ENCODE measurements around the gene RAPGEF6. TPM values are rescaled to one million over a fixed set of nuclear protein-coding genes. Genes with fewer than 3 reads are reported as not detected.
"Not testable (repeated sequence)": the region's sequence is repeated elsewhere in the genome, so short reads cannot be mapped to it uniquely, and the experiment has no call there.

The RAPGEF6 gene
- total RNA-seq, 6 experiments from 2014 or later: 3.7 to 9.1 (median 7.6) TPM

- Histone ChIP-seq H3K4me1 (peaks cover 0 to 11% (median 0%) of the 10 kb centered on the region in 4 donors), H3K9me3 (no peaks in the 10 kb centered on the region), H3K36me3 (no peaks in the 10 kb centered on the region), H3K27me3 (no peaks in the 10 kb centered on the region), H3K27ac (no peak overlapping the region), H3K4me3 (no peak overlapping the region)
- WGBS (ENCODE audit: insufficient coverage, low coverage, low lambda C conversion rate, missing lambda C conversion rate): 85% methylated on average over 2 of the region's 2 CpGs
- no peak for TF ChIP-seq CTCF (IDR thresholded peaks at IDR 0.05)
- TF ChIP-seq POLR2A (IDR thresholded peaks at IDR 0.05): no peak
- DNase-seq: no peak
- intact Hi-C loops (cut with DNase I): no loop called here
- no peak for ATAC-seq
Measured at GRCh38 chr5:131406076-131406475, 229.0 kb downstream of the RAPGEF6 start.

GRCh38 chr5:131405674-131406073, 229.4 kb downstream of the RAPGEF6 start:
- ATAC-seq (no peak), DNase-seq (no peak)
- no peaks in the 10 kb centered on the region for H3K9me3 ChIP-seq
- intact Hi-C loops (cut with DNase I): no loop called here
- 86% methylated on average over 1 of the region's 2 CpGs for WGBS (ENCODE audit: insufficient coverage, low coverage, low lambda C conversion rate, missing lambda C conversion rate)
- H3K27ac ChIP-seq: no peak overlapping the region
- peaks cover 0 to 11% (median 0%) of the 10 kb centered on the region in 4 donors for H3K4me1 ChIP-seq
- H3K27me3 ChIP-seq: no peaks in the 10 kb centered on the region
- no peak overlapping the region for H3K4me3 ChIP-seq
- no peaks in the 10 kb centered on the region for H3K36me3 ChIP-seq
- no peak for TF ChIP-seq CTCF (IDR thresholded peaks at IDR 0.05)
- TF ChIP-seq POLR2A (IDR thresholded peaks at IDR 0.05): no peak

- H3K4me3 ChIP-seq: no peak overlapping the region
- ATAC-seq (no peak), DNase-seq (no peak)
- H3K4me1 ChIP-seq: no peaks in the 10 kb centered on the region
- no peak for TF ChIP-seq POLR2A (IDR thresholded peaks at IDR 0.05)
- no peak for TF ChIP-seq CTCF (IDR thresholded peaks at IDR 0.05)
- H3K27me3 ChIP-seq: no peaks in the 10 kb centered on the region
- intact Hi-C loops (cut with DNase I): no loop called here
- H3K27ac ChIP-seq: no peak overlapping the region
- H3K36me3 ChIP-seq: no peaks in the 10 kb centered on the region
- H3K9me3 ChIP-seq: no peaks in the 10 kb centered on the region
- 100% methylated on average over 3 of the region's 3 CpGs for WGBS (ENCODE audit: insufficient coverage, low coverage, low lambda C conversion rate, missing lambda C conversion rate)
Measured at GRCh38 chr5:131400585-131400984, 234.4 kb downstream of the RAPGEF6 start.

- H3K27ac ChIP-seq; H3K27me3 ChIP-seq; DNase-seq; H3K4me3 ChIP-seq; H3K36me3 ChIP-seq; ATAC-seq; intact Hi-C loops (cut with DNase I); H3K9me3 ChIP-seq: not testable (repeated sequence)
- 84% methylated on average over 3 of the region's 6 CpGs for WGBS (ENCODE audit: insufficient coverage, low coverage, low lambda C conversion rate, missing lambda C conversion rate)
- peaks cover 0 to 13% (median 4%) of the 10 kb centered on the region in 4 donors for H3K4me1 ChIP-seq
Measured at GRCh38 chr5:131399007-131399406, 236.0 kb downstream of the RAPGEF6 start.

- TF ChIP-seq POLR2A (IDR thresholded peaks at IDR 0.05) (no peak), CTCF (IDR thresholded peaks at IDR 0.05) (no peak)
- Histone ChIP-seq H3K27ac (no peak overlapping the region), H3K27me3 (no peaks in the 10 kb centered on the region), H3K4me3 (no peak overlapping the region), H3K4me1 (peaks cover 0 to 28% (median 13%) of the 10 kb centered on the region in 4 donors), H3K36me3 (no peaks in the 10 kb centered on the region), H3K9me3 (no peaks in the 10 kb centered on the region)
- intact Hi-C loops (cut with DNase I): no loop called here
- ATAC-seq: no peak
- DNase-seq: no peak
- 97% methylated on average over 5 of the region's 5 CpGs for WGBS (ENCODE audit: insufficient coverage, low coverage, low lambda C conversion rate, missing lambda C conversion rate)
Measured at GRCh38 chr5:131396630-131397273, 238.3 kb downstream of the RAPGEF6 start.

Measured in right lobe of liver (tissue), 6 donors.